GM04503 (cell line): ENCODE data around the gene NELL2.
"Not testable (repeated sequence)": the region's sequence is repeated elsewhere in the genome, so short reads cannot be mapped to it uniquely, and the experiment has no call there.

Experiments
- DNase-seq: peaks from one replicate; pipeline ENCODE4 v3.0.0-alpha.2; 2012; ENCODE audit warnings: low read depth

NELL2 gene

DNA sequence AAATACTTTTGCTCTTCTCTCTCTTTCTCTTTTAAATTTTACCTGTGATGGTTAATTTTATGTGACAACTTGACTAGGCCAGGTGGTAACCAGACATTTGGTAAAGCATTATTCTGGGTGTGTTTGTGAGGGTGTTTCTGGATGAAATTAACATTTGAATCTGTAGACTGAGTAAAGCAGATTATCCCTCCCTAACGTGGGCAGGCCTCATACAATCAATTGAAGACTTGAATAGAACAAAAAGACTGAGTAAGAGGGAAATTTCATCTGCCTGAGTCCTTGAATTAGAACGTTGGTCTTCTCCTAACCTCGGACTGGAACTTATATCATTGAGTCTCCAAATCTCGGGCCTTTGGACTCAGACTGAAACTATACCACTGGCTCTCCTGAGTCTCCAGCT lies 182.1 kb downstream of the NELL2 start:
- no peak for DNase-seq

DNA sequence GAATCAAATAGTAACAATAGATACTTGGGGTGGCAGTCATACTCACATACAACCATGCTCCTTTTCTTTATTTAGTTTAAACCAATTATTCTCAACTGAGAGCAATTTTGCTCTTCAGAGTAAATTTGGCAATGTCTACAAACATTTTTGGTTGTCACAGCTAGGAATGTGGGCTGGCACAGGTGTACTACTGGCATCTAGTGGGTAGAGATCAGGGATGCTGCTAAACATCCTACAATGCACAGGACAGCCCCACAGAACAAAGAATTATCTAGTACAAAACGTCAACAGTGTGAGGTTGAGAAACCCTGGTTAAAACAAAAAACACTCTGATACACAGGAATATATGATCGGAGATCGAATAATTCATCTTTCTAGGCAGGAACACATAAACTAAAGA lies 186.5 kb downstream of the NELL2 start:
- no peak for DNase-seq

DNA sequence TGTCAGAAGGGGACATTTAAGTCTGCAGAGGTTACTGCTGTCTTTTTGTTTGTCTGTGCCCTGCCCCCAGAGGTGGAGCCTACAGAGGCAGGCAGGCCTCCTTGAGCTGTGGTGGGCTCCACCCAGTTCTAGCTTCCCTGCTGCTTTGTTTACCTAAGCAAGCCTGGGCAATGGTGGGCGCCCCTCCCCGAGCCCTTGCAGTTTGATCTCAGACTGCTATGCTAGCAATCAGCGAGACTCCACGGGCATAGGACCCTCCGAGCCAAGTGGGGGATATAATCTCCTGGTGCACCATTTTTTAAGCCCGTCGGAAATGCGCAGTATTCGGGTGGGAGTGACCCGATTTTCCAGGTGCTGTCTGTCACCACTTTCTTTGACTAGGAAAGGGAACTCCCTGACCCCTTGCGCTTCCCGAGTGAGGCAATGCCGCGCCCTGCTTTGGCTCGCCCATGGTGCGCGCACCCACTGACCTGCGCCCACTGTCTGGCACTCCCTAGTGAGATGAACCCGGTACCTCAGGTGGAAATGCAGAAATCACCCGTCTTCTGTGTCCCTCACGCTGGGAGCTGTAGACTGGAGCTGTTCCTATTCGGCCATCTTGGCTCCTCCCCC lies 189.2 kb downstream of the NELL2 start:
- not testable (repeated sequence) for DNase-seq

DNA sequence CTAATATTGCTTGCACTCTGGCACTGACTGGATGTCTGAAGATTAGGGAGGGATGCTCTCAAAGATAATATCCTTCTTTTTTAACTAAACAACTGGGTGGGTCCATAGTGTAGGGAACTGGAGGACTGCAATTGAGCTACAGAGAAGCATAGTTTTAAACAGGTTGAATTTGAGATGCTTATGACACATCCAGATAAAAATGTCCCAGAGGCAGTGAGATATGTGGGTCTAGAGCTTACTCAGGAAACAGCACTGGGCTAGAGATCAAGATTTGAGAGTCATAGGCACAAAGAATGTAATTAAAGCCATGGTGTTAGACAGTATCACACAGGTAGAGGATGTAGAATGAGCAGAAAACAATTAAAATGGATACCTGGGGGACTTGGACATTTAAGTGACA lies 198.4 kb downstream of the NELL2 start:
- DNase-seq, result no peak

DNA sequence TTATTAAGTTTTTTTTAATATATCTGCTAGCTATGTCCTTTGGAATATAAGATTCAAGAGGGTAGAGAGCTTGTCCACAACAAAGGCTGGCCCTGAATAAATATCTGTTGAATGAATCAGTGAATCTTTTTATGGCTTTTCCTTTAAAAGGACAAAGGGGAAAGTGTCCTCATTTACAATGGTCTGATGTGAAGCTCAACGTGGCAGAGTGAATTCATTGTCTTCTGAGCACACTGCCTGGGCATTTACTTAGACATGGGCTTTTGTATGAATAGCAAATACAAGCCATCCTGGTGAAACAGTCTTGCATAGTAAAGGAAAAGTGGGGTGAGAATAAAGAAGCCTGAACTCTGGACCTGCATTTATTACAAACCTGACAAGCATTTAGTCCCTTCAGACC lies 201.2 kb downstream of the NELL2 start:
- DNase-seq, result no peak

DNA sequence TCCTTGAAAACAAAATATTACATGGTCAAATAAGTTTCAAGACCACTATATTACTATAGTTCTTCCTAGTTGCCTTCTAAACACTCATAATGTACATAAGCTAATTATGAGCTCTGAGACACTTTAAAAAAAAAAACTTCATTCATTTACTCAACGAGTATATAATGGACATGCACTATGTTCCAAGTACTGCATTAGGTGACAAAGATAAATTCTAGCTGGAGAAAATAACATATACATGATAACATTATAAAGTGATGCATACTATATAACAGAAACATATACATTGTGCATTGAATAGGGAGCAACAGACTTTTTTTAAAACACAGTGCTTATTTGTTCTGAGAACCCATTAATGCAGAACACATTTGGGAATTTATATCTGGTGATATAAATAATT lies 202.3 kb downstream of the NELL2 start:
- no peak for DNase-seq

DNA sequence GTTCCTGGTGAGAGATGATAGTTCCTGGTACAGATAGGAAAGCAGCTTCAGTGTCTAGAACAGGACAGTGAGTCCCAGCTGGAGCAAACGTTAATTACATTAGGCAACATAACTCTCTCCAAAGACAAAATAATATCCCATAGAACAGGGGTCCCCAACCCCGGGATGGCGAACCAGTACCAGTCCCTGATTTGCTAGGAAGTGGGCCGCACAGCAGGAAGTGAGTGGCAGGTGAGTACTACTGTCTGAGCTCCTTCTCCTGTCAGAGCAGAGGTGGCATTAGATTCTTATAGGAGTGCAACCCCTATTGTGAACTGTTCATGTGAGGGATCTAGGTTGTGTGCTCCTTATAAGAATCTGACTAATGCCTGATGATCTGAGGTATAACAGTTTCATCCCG lies 204.1 kb downstream of the NELL2 start:
- DNase-seq, result no peak

DNA sequence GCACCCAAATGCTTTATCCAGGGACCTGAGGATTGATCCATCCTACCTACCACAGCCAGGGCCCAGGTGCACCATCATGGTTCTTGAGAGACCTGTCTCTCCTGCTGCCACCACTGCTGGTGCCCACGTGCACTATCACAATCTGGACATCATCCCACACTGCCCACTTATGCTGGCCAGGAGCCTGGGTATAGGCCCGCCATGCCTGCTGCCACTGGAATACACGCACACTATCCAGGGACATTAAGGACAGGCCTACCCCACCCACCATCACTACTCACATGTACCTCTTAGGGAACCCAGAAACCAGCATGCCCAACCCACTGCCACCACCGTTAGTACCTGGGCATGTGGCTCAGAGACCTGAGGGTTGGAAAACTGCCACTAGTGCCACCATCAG lies 207.7 kb downstream of the NELL2 start:
- no peak for DNase-seq

DNA sequence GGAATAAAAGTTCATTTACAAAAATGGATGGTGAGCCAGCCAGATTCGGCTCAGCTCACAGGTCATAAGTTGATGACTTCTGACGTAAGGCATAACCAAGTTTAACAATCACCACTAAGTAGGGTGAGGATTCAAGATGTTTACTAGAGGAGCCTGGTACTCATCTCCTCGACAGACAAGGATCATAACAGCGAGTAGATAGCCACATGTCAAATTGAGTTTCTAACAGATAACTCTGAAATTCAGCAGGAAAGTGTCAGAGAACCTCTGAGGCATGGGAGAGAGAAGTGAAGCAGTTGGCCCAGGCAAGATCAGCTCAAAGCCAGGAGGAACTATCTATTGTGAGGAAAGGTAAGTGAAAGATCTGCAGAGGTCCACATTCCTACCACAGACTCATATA lies 208.7 kb downstream of the NELL2 start:
- no peak for DNase-seq

DNA sequence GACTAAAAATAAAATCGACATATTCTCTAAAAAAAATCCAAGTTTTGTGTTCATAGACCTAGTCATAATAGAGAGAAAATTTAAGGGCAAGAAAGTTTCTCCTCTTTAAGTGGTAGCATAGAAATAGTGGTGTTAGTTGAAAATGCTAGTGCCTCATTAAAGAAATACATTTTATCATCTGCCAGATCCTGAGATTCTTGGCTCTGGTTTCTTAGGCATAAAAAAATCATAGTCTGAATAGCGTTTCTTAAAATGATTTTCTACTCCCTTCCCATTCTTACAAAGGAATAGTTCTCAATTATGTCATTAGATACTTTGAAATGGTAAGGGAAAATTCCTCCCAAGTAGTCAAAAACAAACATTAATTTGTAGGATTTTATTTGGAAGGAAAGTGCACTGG lies 212.8 kb downstream of the NELL2 start:
- no peak for DNase-seq

DNA sequence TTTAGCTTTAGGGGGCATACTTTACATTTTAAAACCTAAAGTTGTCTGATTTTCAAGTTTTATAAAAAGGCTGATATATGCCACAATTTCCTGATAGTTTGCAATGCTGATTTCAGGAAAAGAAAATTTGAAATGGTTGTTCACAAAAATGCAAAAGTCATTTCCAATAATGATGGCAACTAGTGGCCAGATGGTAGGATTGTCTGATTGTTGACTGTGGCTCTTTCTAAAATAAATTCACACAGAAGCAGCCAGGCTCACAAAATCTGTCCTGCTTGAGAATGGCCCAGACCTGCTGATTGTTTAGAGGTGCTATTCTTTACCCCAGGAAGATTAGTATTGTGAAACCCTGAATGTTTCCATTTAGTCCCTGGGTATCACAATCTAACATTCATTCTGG lies 220.3 kb downstream of the NELL2 start:
- no peak for DNase-seq

DNA sequence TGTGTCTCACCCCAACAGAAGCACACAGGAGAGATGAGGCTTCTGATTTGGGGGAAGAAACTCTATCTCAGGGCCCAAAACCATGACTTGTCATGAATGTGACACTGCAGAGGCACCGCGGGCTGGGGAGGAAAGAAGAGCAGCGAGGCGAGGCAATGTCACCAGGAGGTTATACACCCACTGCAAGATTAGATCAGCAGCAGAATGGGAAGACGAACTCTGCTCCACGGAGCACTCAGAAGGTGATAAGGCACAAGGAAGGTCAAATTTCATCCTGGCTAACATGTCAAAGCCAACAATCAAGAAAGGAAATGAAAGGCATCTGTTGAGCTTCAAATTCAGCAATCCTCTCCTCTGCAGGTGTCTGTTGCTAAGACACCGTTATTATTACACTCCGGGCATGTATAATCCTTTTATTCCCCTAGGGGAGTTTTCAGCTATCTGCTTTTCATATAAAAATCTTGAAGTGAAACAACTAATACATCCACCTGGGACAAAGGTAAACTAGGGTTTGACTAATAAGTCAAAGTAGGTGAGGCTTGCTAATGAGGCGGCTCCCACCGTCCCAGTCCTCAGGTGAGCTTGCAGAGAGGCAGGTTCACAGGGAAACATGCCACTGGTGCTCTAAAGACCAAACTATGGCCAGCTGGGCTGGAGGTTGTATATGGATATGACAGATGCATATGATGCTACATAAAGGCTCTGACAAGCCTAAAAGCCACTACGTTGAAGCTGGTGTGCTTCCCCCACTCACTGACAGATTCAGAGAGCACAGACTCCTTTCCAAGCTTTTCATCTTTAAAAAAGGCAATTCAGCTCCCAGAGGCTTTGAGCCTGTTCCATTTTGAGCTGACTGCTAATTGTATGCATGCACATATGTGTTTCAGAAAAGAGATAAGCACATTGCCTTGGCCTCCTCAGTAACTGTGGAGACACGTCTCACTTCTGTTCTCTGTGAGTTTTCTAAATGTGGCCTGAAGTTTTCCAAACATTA lies 221.2 kb downstream of the NELL2 start:
- DNase-seq, result no peak

DNA sequence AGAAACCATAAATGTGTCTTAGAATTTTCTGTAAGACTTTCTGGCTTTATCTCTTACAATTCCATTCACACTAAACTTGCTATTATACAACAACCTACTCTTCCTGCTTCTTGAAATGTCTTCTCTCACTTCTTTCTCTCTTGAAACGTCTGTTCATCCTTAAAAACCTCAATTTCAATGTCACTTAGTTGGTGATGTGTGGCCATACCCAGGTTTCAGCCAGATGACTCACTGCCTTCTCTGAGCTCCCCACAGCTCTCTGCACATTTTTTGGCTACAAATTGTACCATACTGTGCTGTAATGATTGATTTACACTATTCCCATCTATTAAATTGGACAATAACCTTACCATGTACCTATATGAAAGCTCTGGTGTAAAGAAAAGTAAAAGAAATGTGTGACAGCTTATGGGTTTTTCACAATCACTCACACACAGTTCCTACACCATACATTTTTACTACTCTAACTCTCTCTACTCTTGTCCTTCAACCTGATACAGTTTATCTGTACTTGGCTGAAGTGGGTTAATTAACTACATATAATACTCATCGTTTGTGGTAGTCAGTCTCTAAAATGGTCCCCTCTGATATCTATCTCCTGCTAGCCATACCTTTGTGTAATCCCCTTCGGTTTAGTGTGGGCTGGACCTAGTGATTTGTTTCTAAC lies 222.1 kb downstream of the NELL2 start:
- DNase-seq, result no peak

DNA sequence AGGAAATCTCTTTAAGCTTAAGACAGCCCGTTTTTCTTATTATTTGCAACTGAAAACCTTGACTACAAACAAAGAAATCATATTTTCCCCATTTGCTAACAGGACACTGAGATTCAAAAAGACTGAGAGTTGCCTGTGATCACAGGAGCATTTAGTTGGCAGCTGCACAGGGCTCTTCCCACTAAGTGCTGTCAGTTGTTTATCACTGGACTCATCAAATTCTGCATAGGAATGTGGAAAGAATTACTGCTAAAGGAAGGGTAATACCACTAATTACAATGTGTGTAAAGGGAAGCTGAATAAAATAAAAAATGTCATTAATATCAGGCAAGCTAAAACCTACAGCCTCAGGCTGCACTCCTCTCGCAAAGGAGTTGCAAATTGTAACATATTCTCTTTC lies 226.4 kb downstream of the NELL2 start:
- DNase-seq, result no peak

DNA sequence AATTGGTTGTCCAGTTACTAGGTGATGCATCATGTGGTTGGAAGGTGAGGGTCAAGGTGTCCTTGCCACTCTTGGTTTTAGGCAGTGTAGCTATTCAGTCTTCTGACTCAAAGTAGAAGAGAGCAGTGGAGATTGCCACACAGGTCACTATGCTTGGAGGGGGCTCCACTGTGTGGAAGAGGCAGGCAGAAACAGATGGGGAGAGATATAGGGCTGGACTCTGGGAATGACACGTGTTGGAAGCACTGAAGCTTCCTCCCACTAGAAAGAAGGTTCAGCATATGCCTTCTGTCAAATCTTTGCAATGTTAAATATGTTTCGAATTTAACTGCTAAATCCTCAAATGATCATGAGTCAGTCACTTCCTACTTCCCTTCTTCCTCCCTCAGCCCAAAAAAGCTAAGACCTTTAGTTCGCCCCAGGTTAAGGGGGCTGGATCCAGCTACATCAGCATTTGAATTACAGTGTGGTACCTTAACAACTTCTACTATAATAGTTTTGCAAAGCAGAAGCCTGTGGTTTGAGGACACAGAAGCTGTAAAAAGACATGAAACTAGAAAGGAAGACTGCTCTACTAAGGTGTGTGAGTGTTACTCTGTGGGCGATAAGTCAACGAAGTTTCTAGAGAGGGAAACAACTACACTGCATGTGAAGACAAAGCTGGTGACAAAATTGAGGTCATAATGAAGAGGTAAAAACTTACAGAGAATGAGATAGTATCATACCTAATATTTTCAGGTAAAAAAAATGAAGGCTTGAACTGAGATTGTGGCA lies 228.0 kb downstream of the NELL2 start:
- no peak for DNase-seq

DNA sequence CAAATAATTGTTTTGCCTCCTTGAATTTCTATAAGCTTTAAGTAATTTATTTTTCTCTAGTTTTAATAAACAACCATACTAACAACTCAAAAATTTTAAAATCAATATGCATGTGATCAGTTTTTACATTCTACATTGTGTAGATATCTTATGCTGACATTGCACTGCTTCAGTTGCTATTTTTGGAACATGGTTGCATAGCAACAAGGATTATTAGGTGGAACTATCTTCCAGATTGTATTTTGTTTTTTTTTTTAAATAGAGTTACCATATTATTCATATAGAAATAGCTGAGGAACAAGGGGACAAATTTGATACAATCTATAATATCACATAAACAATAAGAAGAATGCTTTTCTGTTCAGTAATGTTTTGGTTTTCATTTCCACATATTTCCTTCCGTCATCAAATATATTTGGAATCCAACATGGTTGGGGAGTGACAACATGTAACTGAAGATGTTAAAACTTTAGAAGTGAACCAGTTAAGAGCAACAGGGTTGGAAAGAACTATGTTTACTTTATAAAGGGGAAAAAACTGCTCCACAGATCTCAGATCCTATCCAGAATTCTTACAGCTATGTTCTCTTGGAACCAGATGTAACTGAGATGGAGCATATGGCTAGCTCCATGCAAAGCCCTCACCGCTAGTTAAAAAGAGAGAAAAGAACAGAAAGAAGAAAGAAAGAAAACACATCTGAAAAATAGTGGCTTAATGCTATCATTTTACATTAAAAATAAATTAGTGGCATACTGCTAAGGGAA lies 235.5 kb downstream of the NELL2 start:
- no peak for DNase-seq

DNA sequence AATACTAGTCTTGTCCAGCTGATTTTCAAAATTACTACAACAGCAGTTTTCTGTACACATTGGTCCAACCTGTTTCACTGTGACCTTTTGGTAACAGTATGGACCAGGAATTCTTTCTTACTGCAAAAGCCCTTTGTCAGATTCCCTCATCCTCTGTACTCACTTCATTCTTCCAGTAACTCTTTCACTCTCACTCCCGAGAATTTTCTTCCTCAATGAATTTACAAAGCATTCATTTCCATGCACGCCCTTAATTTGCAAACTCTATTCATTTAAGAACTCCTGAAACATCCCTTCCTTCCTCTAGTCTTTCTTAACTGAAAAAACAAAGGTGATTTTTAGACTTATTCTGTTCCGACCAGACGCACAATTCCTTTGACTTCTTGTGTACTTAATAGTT lies 238.2 kb downstream of the NELL2 start:
- no peak for DNase-seq

DNA sequence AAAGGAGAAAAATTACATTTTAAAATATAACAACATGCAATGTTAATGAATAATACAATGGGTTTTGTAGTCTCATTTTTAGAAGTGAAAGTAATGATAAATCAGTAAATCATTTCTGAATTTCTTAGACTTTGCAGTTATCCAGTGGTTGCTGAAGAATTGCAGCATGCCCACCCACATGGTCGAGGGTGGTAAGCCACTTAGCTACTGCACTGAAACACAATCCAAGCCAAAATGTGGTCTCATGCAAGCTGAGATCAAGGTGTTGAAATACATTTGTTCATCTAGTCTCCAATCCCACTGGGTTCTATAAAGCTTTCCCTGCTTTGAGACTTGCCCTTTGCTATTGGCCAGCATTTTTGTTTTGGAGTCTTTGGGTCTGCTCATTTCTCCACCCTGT lies 247.9 kb downstream of the NELL2 start:
- no peak for DNase-seq

DNA sequence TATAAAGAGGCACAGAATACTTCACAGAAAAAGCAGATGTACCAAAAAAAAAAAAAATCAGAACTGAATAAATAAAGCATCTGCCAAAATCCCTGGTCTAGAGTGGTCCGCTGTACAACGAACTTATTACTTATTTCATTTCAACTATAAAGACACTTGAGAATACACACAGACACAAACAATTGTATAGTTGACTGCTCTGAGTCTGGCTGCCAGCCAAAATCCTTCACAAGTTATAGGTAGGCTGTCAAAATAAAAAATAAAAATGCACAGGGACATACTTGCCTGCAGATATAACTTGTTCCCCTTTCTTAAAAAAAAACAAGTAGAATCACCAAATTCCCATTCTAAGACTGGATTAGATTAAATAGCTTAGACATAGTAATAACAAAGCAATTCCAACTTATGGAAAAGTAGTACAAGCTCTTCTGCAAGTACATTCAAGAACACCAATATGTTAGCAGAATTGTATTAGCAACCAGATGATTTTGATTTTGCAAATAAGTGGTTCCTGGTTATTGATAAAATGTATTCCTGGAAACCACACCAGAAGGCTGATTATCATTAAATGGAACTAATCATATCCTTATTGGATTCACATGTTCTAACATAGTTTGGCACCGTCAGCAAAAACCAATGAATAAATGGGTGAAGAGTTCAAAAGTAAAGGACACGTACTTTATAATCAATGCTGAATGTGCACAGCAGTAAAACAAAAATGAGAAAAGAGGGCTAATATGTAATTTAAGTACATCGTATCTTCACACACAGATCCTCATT lies 248.5 kb downstream of the NELL2 start:
- DNase-seq, result no peak

DNA sequence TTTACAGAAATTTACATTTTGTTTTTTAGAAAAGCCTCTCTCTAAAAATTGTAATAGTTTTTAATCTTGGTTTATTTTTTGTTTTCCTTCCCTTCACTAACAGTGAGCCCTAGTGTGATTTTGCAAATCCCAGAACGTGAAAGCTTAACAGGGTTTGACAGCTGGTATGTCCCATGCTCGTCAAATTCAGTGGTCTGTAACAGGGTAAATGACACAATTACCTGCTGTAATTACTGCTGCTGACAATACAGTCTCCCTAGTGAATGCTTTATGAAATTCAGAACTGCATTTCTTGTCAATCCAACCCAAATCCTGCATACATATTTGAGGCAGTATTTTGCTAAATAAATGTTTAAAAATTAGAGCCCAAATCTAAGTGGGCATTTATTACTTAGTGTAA lies 249.2 kb downstream of the NELL2 start:
- no peak for DNase-seq

DNA sequence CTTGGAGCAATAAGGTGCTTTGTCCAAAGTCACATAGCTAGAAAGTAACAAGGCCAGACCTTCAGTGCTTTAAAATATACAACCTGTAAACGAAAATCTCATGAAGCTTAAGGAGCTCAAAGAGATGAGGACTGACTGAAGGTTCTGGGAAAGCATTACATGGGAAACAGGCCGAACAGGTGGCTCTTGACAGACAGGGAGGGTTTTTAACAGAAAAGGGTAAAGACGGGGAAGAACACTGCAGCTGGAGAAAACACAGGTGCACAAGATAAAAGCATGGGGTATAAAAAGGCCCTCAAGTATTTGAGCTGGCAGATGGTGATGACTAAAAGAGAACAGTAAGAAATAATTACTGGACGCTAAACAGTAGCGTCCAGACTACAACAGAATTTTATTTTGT lies 257.2 kb downstream of the NELL2 start:
- no peak for DNase-seq
